Testis (tissue), 2 donors: ENCODE measurements around the gene TFB1M.

ENCODE experiments used
- POLR2A ChIP-seq: fragments of 450-650 bp; IDR thresholded peaks from one replicate; pipeline ENCODE4 v1.6.1; 2017; ENCODE audit warnings: antibody characterized with exemption, mild to moderate bottlenecking, moderate library complexity
- TF ChIP-seq, protein P1 (sequence below), 3 experiments: fragments of 450-650 bp in 2 of 3; fragments of 200-600 bp in 1 of 3; sonication (generic) in 1 of 3; IDR thresholded peaks; one replicate each; pipeline ENCODE4 v1.5.1; 2016 to 2019; ENCODE audit warnings: antibody characterized with exemption in 3 of 3, mild to moderate bottlenecking in 2 of 3, moderate library complexity in 1 of 3

- TF ChIP-seq, protein P1, sequence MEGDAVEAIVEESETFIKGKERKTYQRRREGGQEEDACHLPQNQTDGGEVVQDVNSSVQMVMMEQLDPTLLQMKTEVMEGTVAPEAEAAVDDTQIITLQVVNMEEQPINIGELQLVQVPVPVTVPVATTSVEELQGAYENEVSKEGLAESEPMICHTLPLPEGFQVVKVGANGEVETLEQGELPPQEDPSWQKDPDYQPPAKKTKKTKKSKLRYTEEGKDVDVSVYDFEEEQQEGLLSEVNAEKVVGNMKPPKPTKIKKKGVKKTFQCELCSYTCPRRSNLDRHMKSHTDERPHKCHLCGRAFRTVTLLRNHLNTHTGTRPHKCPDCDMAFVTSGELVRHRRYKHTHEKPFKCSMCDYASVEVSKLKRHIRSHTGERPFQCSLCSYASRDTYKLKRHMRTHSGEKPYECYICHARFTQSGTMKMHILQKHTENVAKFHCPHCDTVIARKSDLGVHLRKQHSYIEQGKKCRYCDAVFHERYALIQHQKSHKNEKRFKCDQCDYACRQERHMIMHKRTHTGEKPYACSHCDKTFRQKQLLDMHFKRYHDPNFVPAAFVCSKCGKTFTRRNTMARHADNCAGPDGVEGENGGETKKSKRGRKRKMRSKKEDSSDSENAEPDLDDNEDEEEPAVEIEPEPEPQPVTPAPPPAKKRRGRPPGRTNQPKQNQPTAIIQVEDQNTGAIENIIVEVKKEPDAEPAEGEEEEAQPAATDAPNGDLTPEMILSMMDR (IDR thresholded peaks at IDR 0.05) = no peak
- no peak for TF ChIP-seq POLR2A
These were observed 16.6 kb downstream of the TFB1M start for GRCh38 chr6:155297669-155298068.
